Measurements from ENCODE around the gene DKK2.

The DKK2 gene

GRCh38 chr4:107035819-107036583 is at the start of gene DKK2:
Gene DKK2, minus strand, starts transcription at chr4:107036313. Its CDS starts 722 bp downstream, at chr4:107035591.
- no peak for TF ChIP-seq CTCF (IDR thresholded peaks at IDR 0.05; ENCODE audit: poor library complexity, severe bottlenecking)
- H3K4me1 ChIP-seq (ENCODE audit: insufficient read depth, poor library complexity, severe bottlenecking), result no peaks in the 10 kb centered on the region
- H3K9me3 ChIP-seq (ENCODE audit: severe bottlenecking), result no peaks in the 10 kb centered on the region
- ATAC-seq (ENCODE audit: low read depth) (peak; percentile 57; the same call in 2 of the 3 replicates), DNase-seq (ENCODE audit: low spot score) (no peak)
- H3K36me3 ChIP-seq (ENCODE audit: low read depth), result no peaks in the 10 kb centered on the region
- no peak within 1 kb of the TSS for H3K27ac ChIP-seq (ENCODE audit: poor library complexity, severe bottlenecking)
- peaks cover 83% of the 10 kb centered on the region for H3K27me3 ChIP-seq (ENCODE audit: insufficient read depth, poor library complexity, severe bottlenecking)
- H3K4me3 ChIP-seq (ENCODE audit: severe bottlenecking), result peak within 1 kb of the TSS; percentile 3

- Histone ChIP-seq H3K4me1 (ENCODE audit: insufficient read depth, poor library complexity, severe bottlenecking) (no peaks in the 10 kb centered on the region), H3K27me3 (ENCODE audit: insufficient read depth, poor library complexity, severe bottlenecking) (no peaks in the 10 kb centered on the region), H3K9me3 (ENCODE audit: severe bottlenecking) (no peaks in the 10 kb centered on the region), H3K27ac (ENCODE audit: poor library complexity, severe bottlenecking) (no peak overlapping the region), H3K36me3 (ENCODE audit: low read depth) (no peaks in the 10 kb centered on the region), H3K4me3 (ENCODE audit: severe bottlenecking) (no peak overlapping the region)
- TF ChIP-seq CTCF (IDR thresholded peaks at IDR 0.05; ENCODE audit: poor library complexity, severe bottlenecking), result no peak
- no peak for ATAC-seq (ENCODE audit: low read depth)
- DNase-seq (ENCODE audit: low spot score), result no peak
Measured at GRCh38 chr4:107077192-107077591, 41.1 kb upstream of the DKK2 start.

GRCh38 chr4:107072836-107073736 is 37.0 kb upstream of the DKK2 start:
- DNase-seq (ENCODE audit: low spot score), result no peak
- H3K4me3 ChIP-seq (ENCODE audit: severe bottlenecking), result no peak overlapping the region
- no peaks in the 10 kb centered on the region for H3K9me3 ChIP-seq (ENCODE audit: severe bottlenecking)
- ATAC-seq (ENCODE audit: low read depth), result no peak
- TF ChIP-seq CTCF (IDR thresholded peaks at IDR 0.05; ENCODE audit: poor library complexity, severe bottlenecking), result no peak
- H3K27ac ChIP-seq (ENCODE audit: poor library complexity, severe bottlenecking), result no peak overlapping the region
- no peaks in the 10 kb centered on the region for H3K4me1 ChIP-seq (ENCODE audit: insufficient read depth, poor library complexity, severe bottlenecking)
- no peaks in the 10 kb centered on the region for H3K27me3 ChIP-seq (ENCODE audit: insufficient read depth, poor library complexity, severe bottlenecking)
- H3K36me3 ChIP-seq (ENCODE audit: low read depth), result no peaks in the 10 kb centered on the region

- no peak for TF ChIP-seq CTCF (IDR thresholded peaks at IDR 0.05; ENCODE audit: poor library complexity, severe bottlenecking)
- no peak for ATAC-seq (ENCODE audit: low read depth)
Measured at GRCh38 chr4:107071108-107071507, 35.0 kb upstream of the DKK2 start.

More at GRCh38 chr4:107071108-107071507, 35.0 kb upstream of the DKK2 start:
- no peaks in the 10 kb centered on the region for H3K36me3 ChIP-seq (ENCODE audit: low read depth)
- no peaks in the 10 kb centered on the region for H3K9me3 ChIP-seq (ENCODE audit: severe bottlenecking)
- no peaks in the 10 kb centered on the region for H3K4me1 ChIP-seq (ENCODE audit: insufficient read depth, poor library complexity, severe bottlenecking)
- H3K4me3 ChIP-seq (ENCODE audit: severe bottlenecking), result no peak overlapping the region
- no peak for DNase-seq (ENCODE audit: low spot score)
- H3K27me3 ChIP-seq (ENCODE audit: insufficient read depth, poor library complexity, severe bottlenecking), result no peaks in the 10 kb centered on the region
- H3K27ac ChIP-seq (ENCODE audit: poor library complexity, severe bottlenecking), result no peak overlapping the region

Measured in RWPE2 (cell line).